ENCODE measurements around the gene RFXANK. TPM values are rescaled to one million over a fixed set of nuclear protein-coding genes. Genes with fewer than 3 reads are reported as not detected.
"Not testable (repeated sequence)": the region's sequence is repeated elsewhere in the genome, so short reads cannot be mapped to it uniquely, and the experiment has no call there.

RFXANK gene
- total RNA-seq = 46.4 and 55.4 TPM in 2 replicates
- 78.6 TPM for polyA plus RNA-seq (2012)

DNA sequence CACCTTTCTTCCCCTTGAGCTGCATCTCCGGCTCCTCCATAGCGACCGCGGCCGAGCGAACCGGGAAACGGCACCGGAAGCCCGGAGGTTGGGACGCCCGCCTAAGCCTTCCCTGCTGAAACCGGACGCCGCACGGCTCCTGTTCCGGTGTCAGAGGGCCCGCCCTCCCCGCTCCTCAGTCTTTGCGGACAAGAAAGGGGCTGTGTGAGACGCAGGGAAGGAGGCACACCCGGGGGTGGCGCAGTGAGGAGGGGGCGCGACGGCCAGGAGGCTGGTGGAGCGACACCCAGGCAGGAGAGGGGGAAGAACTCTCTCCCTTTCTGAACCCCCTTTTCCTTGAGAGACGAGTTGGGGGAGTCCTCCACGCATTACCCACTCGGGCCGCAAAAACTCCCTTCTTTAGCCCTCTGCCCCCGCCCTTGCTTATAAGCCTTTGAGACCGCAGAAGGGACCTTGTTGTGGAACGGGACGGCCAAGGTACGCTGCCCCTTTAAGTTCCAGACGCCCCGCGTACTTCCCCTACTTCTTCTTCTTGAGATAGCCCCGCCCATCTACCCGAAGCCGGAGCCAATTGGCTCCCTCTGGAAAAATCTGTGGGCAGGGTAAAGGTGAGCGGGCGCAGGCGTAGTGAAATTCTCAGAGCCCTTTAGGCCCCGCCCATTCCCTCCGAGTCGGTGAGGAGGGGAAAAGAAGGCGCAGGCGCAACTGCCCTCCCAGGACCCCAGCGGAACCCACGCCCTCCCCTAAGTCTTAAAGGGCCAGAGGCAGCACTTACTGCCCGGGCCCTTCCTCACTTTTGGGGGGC lies at the start of gene RFXANK, which contains the start of gene BORCS8:
Gene RFXANK, plus strand, starts transcription at position 181 of the 805 bp plus-strand sequence. CDS start 1,689 bp downstream, outside the sequence.
Gene BORCS8, minus strand, starts transcription at position 75 of the 805 bp plus-strand sequence. Its CDS starts 35 bp downstream, at position 40.
- peak; percentile 100 for DNase-seq (ENCODE audit: low read depth)

DNA sequence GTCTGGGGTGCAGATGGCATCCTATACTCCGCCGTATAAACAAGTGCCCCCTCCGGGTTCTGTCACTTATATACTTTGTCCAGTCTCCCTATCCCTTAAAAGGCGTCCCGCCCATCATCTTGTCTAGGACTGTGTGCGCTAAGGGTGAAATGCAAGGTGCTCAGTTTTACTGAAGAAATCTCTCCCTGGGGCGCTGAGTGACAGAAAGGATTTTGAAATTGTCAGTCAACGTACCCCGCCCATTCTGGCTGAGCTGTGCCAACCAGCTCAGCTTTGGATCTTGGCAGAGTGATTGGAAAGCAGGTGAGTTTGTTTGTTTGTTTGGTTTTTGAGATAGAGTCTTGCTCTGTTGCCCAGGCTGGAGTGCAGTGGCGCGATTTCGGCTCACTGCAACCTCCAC lies 49.7 kb upstream of the RFXANK start:
- DNase-seq (ENCODE audit: low read depth) = no peak

DNA sequence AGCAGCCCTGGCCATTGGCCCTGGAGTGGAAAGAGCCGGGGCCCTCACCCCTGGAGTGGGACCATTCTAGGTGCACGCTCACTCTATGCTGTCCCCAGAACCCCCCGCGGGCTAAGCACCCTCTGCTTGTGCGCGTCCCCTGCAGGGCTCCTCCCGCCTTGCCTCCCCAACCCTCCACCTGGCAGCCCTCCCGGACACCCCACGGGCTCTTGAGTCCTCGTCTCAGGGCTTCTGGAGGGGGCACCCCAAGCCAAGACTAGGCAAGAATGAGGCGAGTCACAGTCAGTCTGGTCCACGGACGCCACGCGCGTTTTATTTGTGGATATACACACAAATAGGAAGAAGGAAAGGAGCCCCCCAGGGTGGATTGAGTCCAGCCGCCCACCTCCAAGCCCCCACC lies 46.8 kb upstream of the RFXANK start:
- DNase-seq (ENCODE audit: low read depth) = no peak

DNA sequence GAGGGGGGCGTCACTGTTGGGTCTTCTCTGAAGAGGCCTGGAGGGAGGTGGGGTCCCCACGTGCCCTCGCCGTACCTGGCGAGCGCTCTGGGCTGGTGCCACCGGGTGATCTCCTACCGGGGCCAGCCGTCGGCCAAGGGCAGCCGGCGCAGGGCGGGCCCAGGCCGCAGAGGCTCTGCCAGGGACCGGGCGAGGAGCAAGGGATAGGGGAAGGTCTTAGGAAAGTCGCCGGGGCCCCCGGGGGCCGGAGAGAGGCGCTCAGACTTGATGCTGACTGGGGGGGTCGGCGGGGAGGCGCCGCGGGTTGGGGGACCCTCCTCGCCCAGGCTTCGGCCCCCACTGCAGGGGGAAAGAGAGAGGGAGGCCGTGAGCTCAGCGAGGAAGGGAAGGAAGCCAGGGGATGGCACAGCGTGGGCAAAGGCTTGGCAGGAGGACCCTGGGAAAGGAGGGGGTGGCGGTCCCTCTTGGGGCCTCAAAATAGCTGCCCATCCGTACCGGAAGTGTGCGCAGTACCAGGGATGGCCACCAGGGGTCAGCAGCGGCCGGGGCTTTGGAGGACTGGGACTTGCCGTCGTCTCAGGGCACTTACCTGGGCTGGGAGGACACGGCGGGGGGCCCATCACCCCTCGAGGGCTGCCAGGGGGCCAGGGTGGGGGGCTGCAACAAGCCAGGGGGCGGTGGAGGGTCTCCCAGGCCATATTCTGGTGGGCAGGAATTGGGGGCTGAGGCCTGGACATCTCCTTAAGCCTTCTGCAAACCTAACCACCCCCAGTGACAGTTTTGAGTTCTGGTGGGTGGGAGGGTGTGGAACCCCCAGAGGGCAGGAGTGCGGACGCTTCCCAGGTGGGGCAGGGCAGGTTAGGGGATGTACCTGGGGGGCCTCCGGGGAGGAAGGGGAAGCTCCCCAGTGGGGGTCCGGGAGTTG lies 46.1 kb upstream of the RFXANK start:
- peak; percentile 73 for DNase-seq (ENCODE audit: low read depth)

DNA sequence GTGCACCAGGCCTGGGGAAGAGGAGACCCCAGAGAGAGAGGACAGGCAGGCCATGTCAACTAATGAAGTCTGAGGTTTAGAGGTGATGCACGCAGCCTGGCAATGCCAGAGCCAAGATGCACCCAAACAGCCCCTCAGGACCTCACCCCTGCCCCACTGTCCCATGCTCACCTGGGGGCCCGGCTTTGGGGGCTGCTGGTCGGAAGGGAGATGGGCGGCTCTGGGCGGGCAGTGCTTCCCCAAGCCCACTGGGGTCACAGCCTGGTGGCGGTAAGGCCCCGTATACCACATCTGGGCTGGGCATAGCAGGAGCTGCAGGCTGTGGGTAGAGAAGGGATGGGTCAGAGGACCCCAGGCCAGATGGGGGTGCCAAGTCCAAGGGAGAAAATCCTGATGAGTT lies 45.2 kb upstream of the RFXANK start:
- no peak for DNase-seq (ENCODE audit: low read depth)

DNA sequence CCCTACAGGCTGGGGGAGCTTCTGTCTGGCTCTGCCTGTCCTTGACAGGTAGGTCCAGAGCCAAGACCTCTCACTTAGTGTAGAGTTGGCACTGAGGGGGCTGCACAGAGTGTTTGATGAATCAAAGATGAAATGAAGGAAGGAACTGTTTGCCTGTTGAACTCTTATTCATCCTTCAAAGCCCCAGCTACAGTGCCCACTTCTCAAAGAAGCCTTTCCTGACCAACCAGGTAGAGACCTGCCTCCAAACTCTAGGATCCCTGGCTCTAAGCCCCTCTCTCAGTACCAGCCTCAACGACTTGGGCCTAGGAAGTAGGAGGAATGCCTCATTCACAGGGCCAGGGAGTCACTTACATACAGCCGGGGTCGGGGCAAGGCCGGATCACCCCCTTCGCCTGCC lies 44.7 kb upstream of the RFXANK start:
- DNase-seq (ENCODE audit: low read depth) = no peak

- DNase-seq (ENCODE audit: low read depth) = not testable (repeated sequence)
Observed at GRCh38 chr19:19148504-19148903, 43.6 kb upstream of the RFXANK start.

GRCh38 chr19:19149435-19149834 lies 42.6 kb upstream of the RFXANK start:
- no peak for DNase-seq (ENCODE audit: low read depth)

GRCh38 chr19:19151418-19151817 lies 40.6 kb upstream of the RFXANK start:
- no peak for DNase-seq (ENCODE audit: low read depth)

DNA sequence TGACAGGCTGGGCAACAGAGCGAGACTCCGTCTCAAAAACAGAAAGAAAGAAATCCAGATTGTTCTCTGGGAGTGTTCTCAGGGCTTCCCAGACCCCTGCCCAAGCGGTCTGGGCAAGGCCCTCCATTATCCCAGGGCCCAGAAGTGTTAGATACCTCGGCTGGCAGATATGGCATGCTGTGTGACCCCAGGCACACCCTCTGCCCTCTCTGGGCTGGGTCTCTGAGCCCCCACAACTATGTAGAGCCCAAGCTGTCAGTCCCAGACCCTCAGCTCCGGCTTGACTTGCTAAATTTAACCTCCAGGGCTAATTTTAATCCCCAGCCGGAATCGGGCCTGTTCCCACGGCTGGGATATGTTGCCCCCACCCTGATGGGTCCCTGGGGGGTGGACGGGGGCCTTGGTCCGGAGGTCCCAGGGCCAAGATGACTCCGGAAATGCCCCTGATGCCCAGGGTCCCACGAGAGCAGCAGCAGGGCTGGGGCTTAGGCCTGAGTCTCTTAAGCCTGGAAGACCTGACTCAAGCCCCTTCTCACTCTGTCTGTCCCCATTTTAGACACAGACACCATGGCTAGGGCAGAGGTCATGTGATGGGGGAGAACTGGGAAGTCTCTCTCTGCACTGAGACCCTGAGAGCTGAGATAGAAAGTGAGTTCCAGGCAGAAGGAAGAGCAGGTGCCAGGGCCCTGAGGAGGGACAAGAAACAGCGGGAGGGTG lies 39.2 kb upstream of the RFXANK start:
- no peak for DNase-seq (ENCODE audit: low read depth)

- no peak for DNase-seq (ENCODE audit: low read depth)
Observed at GRCh38 chr19:19154768-19155494, 37.1 kb upstream of the RFXANK start.

GRCh38 chr19:19155495-19156219 lies 36.4 kb upstream of the RFXANK start:
- no peak for DNase-seq (ENCODE audit: low read depth)

- no peak for DNase-seq (ENCODE audit: low read depth)
Observed at GRCh38 chr19:19157808-19158207, 34.2 kb upstream of the RFXANK start.

DNA sequence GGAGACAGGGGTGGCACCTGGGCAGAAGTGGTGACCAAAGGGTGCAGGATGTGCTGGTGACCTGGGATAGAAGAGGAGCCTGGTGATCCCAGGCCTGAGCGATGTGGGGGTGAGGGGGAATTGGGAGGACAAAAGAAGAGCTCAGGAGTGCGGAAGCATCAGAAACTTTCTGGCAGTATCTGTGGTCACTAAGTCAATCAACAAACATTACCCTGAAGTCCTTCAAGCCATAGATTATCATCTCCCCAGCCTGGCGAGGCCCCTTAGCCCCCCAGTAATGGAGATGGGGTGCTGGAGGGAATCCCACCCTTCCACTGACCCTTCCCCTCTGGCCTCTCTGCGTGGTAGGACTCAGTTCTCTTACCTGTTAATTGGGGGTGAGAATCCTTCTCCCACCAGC lies 32.5 kb upstream of the RFXANK start:
- DNase-seq (ENCODE audit: low read depth) = no peak

- no peak for DNase-seq (ENCODE audit: low read depth)
Observed at GRCh38 chr19:19160461-19161035, 31.5 kb upstream of the RFXANK start.

- no peak for DNase-seq (ENCODE audit: low read depth)
Observed at GRCh38 chr19:19162495-19162894, 29.6 kb upstream of the RFXANK start.

- DNase-seq (ENCODE audit: low read depth) = no peak
Observed at GRCh38 chr19:19165396-19165795, 26.7 kb upstream of the RFXANK start.

- DNase-seq (ENCODE audit: low read depth) = no peak
Observed at GRCh38 chr19:19167612-19168011, 24.4 kb upstream of the RFXANK start.

- no peak for DNase-seq (ENCODE audit: low read depth)
Observed at GRCh38 chr19:19169236-19170052, 22.6 kb upstream of the RFXANK start.

Data from myocyte (in vitro differentiated cells).